Measurements from ENCODE around the gene SLC4A8. TPM values are rescaled to one million over a fixed set of nuclear protein-coding genes. Genes with fewer than 3 reads are reported as not detected.

SLC4A8 gene
- total and polyA plus RNA-seq, 5 donors from 2014 or later, result 0.16 to 3.5 (median 0.98) TPM; not detected in 1

DNA sequence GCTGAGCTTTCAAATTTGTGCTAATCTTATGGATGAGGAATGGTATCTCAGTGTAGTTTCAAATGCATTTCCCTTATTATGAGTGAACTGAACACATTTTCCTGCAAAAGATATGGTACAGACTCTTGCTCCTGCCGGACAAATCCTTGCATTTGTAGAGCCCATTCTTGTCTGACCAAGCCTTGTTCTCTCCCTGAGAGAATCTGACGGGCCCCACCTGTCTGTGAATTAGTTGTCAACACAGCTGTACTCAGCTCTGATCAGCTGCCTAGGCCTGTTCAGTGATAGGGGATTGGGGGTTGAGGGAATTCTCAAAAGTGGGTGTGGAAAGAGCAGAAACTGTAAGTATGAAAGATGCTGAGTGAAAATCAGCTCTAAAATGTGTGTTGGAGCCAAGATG lies 123.6 kb downstream of the SLC4A8 start:
- Mint-ChIP-seq H3K9me3 (peaks cover 0 to 5% (median 1%) of the 10 kb centered on the region in 7 donors), H3K36me3 (no peaks in the 10 kb centered on the region), H3K4me1 (no peaks in the 10 kb centered on the region), H3K27me3 (peaks cover 22% of the 10 kb centered on the region), H3K27ac (no peak overlapping the region), H3K4me3 (no peak overlapping the region)
- Histone ChIP-seq H3K4me1 (ENCODE audit: control insufficient read depth, insufficient read depth, low read length, poor library complexity, severe bottlenecking) (no peaks in the 10 kb centered on the region), H3K4me3 (ENCODE audit: low read depth, low read length) (no peak overlapping the region), H3K27ac (ENCODE audit: insufficient read depth, low read length, poor library complexity, severe bottlenecking) (no peak overlapping the region), H3K36me3 (ENCODE audit: control insufficient read depth, insufficient read depth, low read length) (no peaks in the 10 kb centered on the region), H3K27me3 (ENCODE audit: control insufficient read depth, insufficient read depth, low read length) (peaks cover 5% of the 10 kb centered on the region), H3K9me3 (ENCODE audit: control insufficient read depth in 2 of 2, low read length in 2 of 2) (no peaks in the 10 kb centered on the region)
- ATAC-seq (ENCODE audit: low read depth in 2 of 2) (no peak), DNase-seq (no peak)

GRCh38 chr12:51549637-51550036 lies 125.0 kb downstream of the SLC4A8 start:
- no peak overlapping the region for H3K27ac ChIP-seq (ENCODE audit: insufficient read depth, low read length, poor library complexity, severe bottlenecking)
- Mint-ChIP-seq H3K27me3 (peaks cover 30% of the 10 kb centered on the region), H3K27ac (no peak overlapping the region), H3K9me3 (peaks cover 0 to 4% (median 1%) of the 10 kb centered on the region in 7 donors), H3K36me3 (no peaks in the 10 kb centered on the region), H3K4me3 (no peak overlapping the region), H3K4me1 (no peaks in the 10 kb centered on the region)
- no peak overlapping the region for H3K4me3 ChIP-seq (ENCODE audit: low read depth, low read length)
- peaks cover 8% of the 10 kb centered on the region for H3K27me3 ChIP-seq (ENCODE audit: control insufficient read depth, insufficient read depth, low read length)
- ATAC-seq (ENCODE audit: low read depth in 2 of 2), result no peak
- H3K4me1 ChIP-seq (ENCODE audit: control insufficient read depth, insufficient read depth, low read length, poor library complexity, severe bottlenecking), result no peaks in the 10 kb centered on the region
- H3K36me3 ChIP-seq (ENCODE audit: control insufficient read depth, insufficient read depth, low read length), result no peaks in the 10 kb centered on the region
- DNase-seq, result no peak
- H3K9me3 ChIP-seq (ENCODE audit: control insufficient read depth in 2 of 2, low read length in 2 of 2), result peaks cover 0 to 2% of the 10 kb centered on the region in 2 experiments

Other genes with a start within 250 kb of the SLC4A8 start
- gene POU6F1, start 206.8 kb upstream of the SLC4A8 start, total RNA-seq, result 25.1 TPM
- 1 to 10 TPM in 3 of 4 donors, under 1 TPM in 1; 0.74 to 2.7 (median 2.4) TPM for gene POU6F1, start 206.8 kb upstream of the SLC4A8 start, polyA plus RNA-seq
- 338 TPM for gene DAZAP2, start 186.0 kb upstream of the SLC4A8 start, total RNA-seq
- gene DAZAP2, start 186.0 kb upstream of the SLC4A8 start, polyA plus RNA-seq, result 1,000 to 10,000 TPM; 1,508 to 1,956 (median 1,583) TPM
- 3.4 TPM for gene SMAGP, start 154.4 kb upstream of the SLC4A8 start, total RNA-seq
- gene SMAGP, start 154.4 kb upstream of the SLC4A8 start, polyA plus RNA-seq, result 10 to 100 TPM in 2 of 4 donors, 1 to 10 TPM in 2; 5.7 to 13.5 (median 8.7) TPM
- 273 TPM for gene BIN2, start 100.7 kb upstream of the SLC4A8 start, total RNA-seq
- 100 to 1,000 TPM; 204 to 255 (median 228) TPM for gene BIN2, start 100.7 kb upstream of the SLC4A8 start, polyA plus RNA-seq
- gene CELA1, start 78.2 kb upstream of the SLC4A8 start, total RNA-seq, result not detected
- gene CELA1, start 78.2 kb upstream of the SLC4A8 start, polyA plus RNA-seq, result 1 to 10 TPM in 3 of 4 donors, under 1 TPM in 1; 0.25 to 2.0 (median 1.4) TPM
- 19.5 TPM for gene GALNT6, start 33.4 kb upstream of the SLC4A8 start, total RNA-seq
- 1 to 10 TPM; 2.3 to 4.8 (median 2.7) TPM for gene GALNT6, start 33.4 kb upstream of the SLC4A8 start, polyA plus RNA-seq
- gene SCN8A, start 166.4 kb downstream of the SLC4A8 start, total RNA-seq, result 1.1 TPM
- gene SCN8A, start 166.4 kb downstream of the SLC4A8 start, polyA plus RNA-seq, result under 1 TPM; 0.30 to 0.78 (median 0.55) TPM

All from CD4-positive, CD25-positive, alpha-beta regulatory T cell (primary cell).